ENCODE measurements around the gene SCAP.

- TF ChIP-seq CREM (IDR thresholded peaks at IDR 0.05) (no peak), CREM (CRISPR knock-in tag; IDR thresholded peaks at IDR 0.05) (no peak), CTCF (CRISPR knock-in tag; IDR thresholded peaks at IDR 0.05) (no peak), ETS1 (CRISPR knock-in tag; IDR thresholded peaks at IDR 0.05) (no peak), SALL2 (CRISPR knock-in tag; IDR thresholded peaks at IDR 0.05) (no peak), ZBTB40 (IDR thresholded peaks at IDR 0.05) (no peak), ZBTB40 (CRISPR knock-in tag; IDR thresholded peaks at IDR 0.05) (no peak), MZF1 (CRISPR knock-in tag; IDR thresholded peaks at IDR 0.05; ENCODE audit: borderline replicate concordance) (no peak), MXI1 (IDR thresholded peaks at IDR 0.05; ENCODE audit: borderline replicate concordance, low read depth, low read length) (no peak), EZH2 (conservative IDR thresholded peaks at IDR 0.05; ENCODE audit: low read depth, low read length) (no peak), EP300 (IDR thresholded peaks at IDR 0.05; ENCODE audit: low read depth in 2 of 2, low read length in 2 of 2) (no peak), EP300 (CRISPR knock-in tag; IDR thresholded peaks at IDR 0.05; ENCODE audit: borderline replicate concordance) (no peak), KAT7 (CRISPR knock-in tag; IDR thresholded peaks at IDR 0.05; ENCODE audit: borderline replicate concordance) (no peak), MAFK (conservative IDR thresholded peaks at IDR 0.05 in 1 of 2, IDR thresholded peaks at IDR 0.05 in 1 of 2; ENCODE audit: low read length in 2 of 2) (no peak), ZNF354B (CRISPR knock-in tag; IDR thresholded peaks at IDR 0.05) (no peak)
Measured at GRCh38 chr3:47367631-47368030, 108.1 kb downstream of the SCAP start.

Data from HepG2 (cell line).